ENCODE data around the gene SULT6B1. TPM values are rescaled to one million over a fixed set of nuclear protein-coding genes. Genes with fewer than 3 reads are reported as not detected.

Gene SULT6B1
- total and polyA plus RNA-seq, 2 donors (not counting 1 experiment from before 2014, with no cell fraction given) = not detected

DNA sequence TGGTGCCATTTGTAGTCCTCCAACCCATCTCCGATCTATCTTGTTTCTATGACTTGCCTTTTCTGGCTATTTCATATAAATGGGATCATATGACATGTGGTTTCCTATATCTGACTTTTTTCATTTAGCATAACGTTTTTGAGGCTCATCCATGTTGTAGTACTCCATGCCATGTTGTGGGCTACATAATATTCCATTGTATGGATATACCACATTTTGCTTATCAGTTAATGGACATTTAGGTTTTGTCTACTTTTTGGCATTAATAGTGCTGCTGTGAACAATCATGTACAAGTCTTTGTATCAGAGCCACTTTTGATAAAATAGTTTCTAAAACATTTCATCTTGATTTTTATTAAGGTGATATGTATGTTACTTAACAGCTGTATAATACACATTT lies 15.2 kb upstream of the SULT6B1 start:
- ChIA-PET POLR2A (no interaction called here), CTCF (interaction anchor here (0.7 kb wide), 1 partner anchor 47 kb away, joined by 4 read pairs; the partner anchor contains the start of gene EIF2AK2)
- peaks cover 14 to 55% of the 10 kb centered on the region in 2 experiments for H3K36me3 ChIP-seq (replicated peaks in 1 of 2; ENCODE audit: control extremely low read depth in 1 of 2, control insufficient read depth in 1 of 2, extremely low read depth in 1 of 2, insufficient read depth in 2 of 2, low read length in 1 of 2)
- Mint-ChIP-seq H3K9me3 (ENCODE audit: insufficient read depth) (peaks cover 7% of the 10 kb centered on the region), H3K4me1 (peaks cover 5% of the 10 kb centered on the region), H3K4me3 (no peak overlapping the region), H3K27ac (no peak overlapping the region), H3K27me3 (no peaks in the 10 kb centered on the region)
- intact Hi-C loops (cut with micrococcal nuclease) = no loop called here
- TF ChIP-seq EZH2 (IDR thresholded peaks at IDR 0.05; ENCODE audit: borderline replicate concordance, insufficient read depth, low read depth, low read length, poor library complexity, severe bottlenecking) = no peak
- TF ChIP-seq, protein P1, sequence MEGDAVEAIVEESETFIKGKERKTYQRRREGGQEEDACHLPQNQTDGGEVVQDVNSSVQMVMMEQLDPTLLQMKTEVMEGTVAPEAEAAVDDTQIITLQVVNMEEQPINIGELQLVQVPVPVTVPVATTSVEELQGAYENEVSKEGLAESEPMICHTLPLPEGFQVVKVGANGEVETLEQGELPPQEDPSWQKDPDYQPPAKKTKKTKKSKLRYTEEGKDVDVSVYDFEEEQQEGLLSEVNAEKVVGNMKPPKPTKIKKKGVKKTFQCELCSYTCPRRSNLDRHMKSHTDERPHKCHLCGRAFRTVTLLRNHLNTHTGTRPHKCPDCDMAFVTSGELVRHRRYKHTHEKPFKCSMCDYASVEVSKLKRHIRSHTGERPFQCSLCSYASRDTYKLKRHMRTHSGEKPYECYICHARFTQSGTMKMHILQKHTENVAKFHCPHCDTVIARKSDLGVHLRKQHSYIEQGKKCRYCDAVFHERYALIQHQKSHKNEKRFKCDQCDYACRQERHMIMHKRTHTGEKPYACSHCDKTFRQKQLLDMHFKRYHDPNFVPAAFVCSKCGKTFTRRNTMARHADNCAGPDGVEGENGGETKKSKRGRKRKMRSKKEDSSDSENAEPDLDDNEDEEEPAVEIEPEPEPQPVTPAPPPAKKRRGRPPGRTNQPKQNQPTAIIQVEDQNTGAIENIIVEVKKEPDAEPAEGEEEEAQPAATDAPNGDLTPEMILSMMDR (IDR thresholded peaks at IDR 0.05) = no peak
- H3K27me3 ChIP-seq (replicated peaks in 1 of 4; ENCODE audit: control extremely low read depth in 1 of 4, control insufficient read depth in 3 of 4, insufficient read depth in 4 of 4, low read length in 3 of 4) = no peaks in the 10 kb centered on the region
- no peak overlapping the region for H3K4me3 ChIP-seq (ENCODE audit: control extremely low read depth in 1 of 5, extremely low read depth in 1 of 5, insufficient read depth in 1 of 5, low read depth in 2 of 5, low read length in 4 of 5)
- H3K79me2 ChIP-seq (ENCODE audit: control insufficient read depth, insufficient read depth, low read length) = peaks cover 65% of the 10 kb centered on the region
- no peak overlapping the region for H3K27ac ChIP-seq (ENCODE audit: low read length in 2 of 2)
- no CpG with 5 or more reads among the region's 2 CpGs for WGBS (ENCODE audit: insufficient coverage)
- no peaks in the 10 kb centered on the region for H3K4me1 ChIP-seq (ENCODE audit: control insufficient read depth in 2 of 2, insufficient read depth in 2 of 2, low read length in 2 of 2)
- H3K9me3 ChIP-seq (ENCODE audit: control extremely low read depth in 1 of 3, control insufficient read depth in 2 of 3, insufficient read depth in 1 of 3, low read length in 2 of 3) = peaks cover 0 to 5% (median 3%) of the 10 kb centered on the region in 3 donors
- H2AFZ ChIP-seq (ENCODE audit: insufficient read depth, low read depth, low read length, poor library complexity, severe bottlenecking) = no peak overlapping the region
- H4K20me1 ChIP-seq (ENCODE audit: control insufficient read depth, insufficient read depth, low read length, poor library complexity, severe bottlenecking) = no peaks in the 10 kb centered on the region
- ATAC-seq (ENCODE audit: low read depth) = no peak
- no peak for DNase-seq
- H3K9ac ChIP-seq (ENCODE audit: low read length) = no peak overlapping the region
- H3K4me2 ChIP-seq (replicated peaks; ENCODE audit: low read depth, low read length, poor library complexity, severe bottlenecking) = no peak overlapping the region

DNA sequence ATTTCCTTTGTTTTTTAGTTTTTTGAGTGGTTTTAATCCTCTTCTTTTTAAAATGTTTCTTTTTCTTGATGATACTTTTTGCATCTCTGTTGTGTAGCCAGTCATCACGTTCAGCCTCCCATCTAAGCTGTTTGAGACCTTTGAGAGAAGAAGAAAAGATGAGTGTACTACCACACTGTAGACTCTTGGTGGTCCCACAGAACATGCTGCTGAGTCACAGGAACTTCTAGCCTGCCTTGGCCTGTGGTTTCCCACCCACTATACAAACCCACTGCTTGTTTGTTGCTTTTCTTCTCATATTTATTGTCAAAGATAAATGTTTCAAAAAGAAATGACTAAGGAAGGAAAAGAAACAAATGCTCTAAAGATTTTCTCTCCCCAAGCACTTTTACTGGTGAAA lies 13.3 kb upstream of the SULT6B1 start:
- POLR2A ChIA-PET = no interaction called here
- Mint-ChIP-seq H3K4me1 (peaks cover 17% of the 10 kb centered on the region), H3K9me3 (ENCODE audit: insufficient read depth) (peaks cover 5% of the 10 kb centered on the region), H3K27me3 (no peaks in the 10 kb centered on the region), H3K27ac (peak overlapping the region; percentile 37), H3K4me3 (no peak overlapping the region)
- Histone ChIP-seq H4K20me1 (ENCODE audit: control insufficient read depth, insufficient read depth, low read length, poor library complexity, severe bottlenecking) (no peaks in the 10 kb centered on the region), H3K4me2 (replicated peaks; ENCODE audit: low read depth, low read length, poor library complexity, severe bottlenecking) (no peak overlapping the region), H2AFZ (ENCODE audit: insufficient read depth, low read depth, low read length, poor library complexity, severe bottlenecking) (no peak overlapping the region), H3K27me3 (replicated peaks in 1 of 4; ENCODE audit: control extremely low read depth in 1 of 4, control insufficient read depth in 3 of 4, insufficient read depth in 4 of 4, low read length in 3 of 4) (no peaks in the 10 kb centered on the region), H3K4me3 (ENCODE audit: control extremely low read depth in 1 of 5, extremely low read depth in 1 of 5, insufficient read depth in 1 of 5, low read depth in 2 of 5, low read length in 4 of 5) (no peak overlapping the region), H3K36me3 (replicated peaks in 1 of 2; ENCODE audit: control extremely low read depth in 1 of 2, control insufficient read depth in 1 of 2, extremely low read depth in 1 of 2, insufficient read depth in 2 of 2, low read length in 1 of 2) (peaks cover 9 to 43% of the 10 kb centered on the region in 2 experiments), H3K79me2 (ENCODE audit: control insufficient read depth, insufficient read depth, low read length) (peaks cover 69% of the 10 kb centered on the region), H3K27ac (ENCODE audit: low read length in 2 of 2) (peak overlapping the region in 1 of 2 donors; percentile 51), H3K9me3 (ENCODE audit: control extremely low read depth in 1 of 3, control insufficient read depth in 2 of 3, insufficient read depth in 1 of 3, low read length in 2 of 3) (peaks cover 0 to 5% (median 3%) of the 10 kb centered on the region in 3 donors), H3K9ac (ENCODE audit: low read length) (no peak overlapping the region), H3K4me1 (ENCODE audit: control insufficient read depth in 2 of 2, insufficient read depth in 2 of 2, low read length in 2 of 2) (peaks cover 16 to 17% of the 10 kb centered on the region in 2 donors)
- intact Hi-C loops (cut with micrococcal nuclease) = no loop called here
- no peak for ATAC-seq (ENCODE audit: low read depth)
- DNase-seq = no peak
- no peak for TF ChIP-seq EZH2 (IDR thresholded peaks at IDR 0.05; ENCODE audit: borderline replicate concordance, insufficient read depth, low read depth, low read length, poor library complexity, severe bottlenecking)
- TF ChIP-seq, protein P1 (IDR thresholded peaks at IDR 0.05) = no peak
- CTCF ChIA-PET = no interaction called here
- no CpG with 5 or more reads among the region's 1 CpG for WGBS (ENCODE audit: insufficient coverage)

Measured in B cell (primary cell).